Fibroblast of gingiva (primary cell): ENCODE data around the gene FAM221B.

ENCODE experiments used
- DNase-seq: peaks from one replicate; pipeline ENCODE4 v3.0.0-alpha.2; 2011; ENCODE audit warnings: low read depth

Gene FAM221B, protein sequence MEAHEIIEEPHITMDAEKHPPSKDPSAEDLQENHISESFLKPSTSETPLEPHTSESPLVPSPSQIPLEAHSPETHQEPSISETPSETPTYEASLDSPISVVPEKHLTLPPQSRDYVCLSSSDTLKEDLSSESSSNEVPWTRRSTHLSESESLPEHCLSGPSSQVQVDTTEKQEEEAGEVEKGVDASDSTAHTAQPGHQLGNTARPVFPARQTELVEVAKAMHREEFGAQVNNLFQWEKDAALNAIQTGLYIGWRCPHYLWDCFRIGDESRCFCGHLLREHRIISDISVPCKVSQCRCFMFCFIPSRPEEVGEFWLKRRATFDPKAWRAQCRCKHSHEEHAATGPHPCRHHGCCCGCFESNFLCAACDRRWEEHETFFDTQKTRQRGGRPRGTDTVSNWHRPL

GRCh38 chr9:35828716-35829083, at the start of gene FAM221B:
Gene FAM221B, minus strand, starts transcription at chr9:35828732. Its CDS starts 2,571 bp downstream, at chr9:35826161.
- DNase-seq: no peak

GRCh38 chr9:35872505-35872904, 44.0 kb upstream of the FAM221B start:
- DNase-seq: no peak

DNA sequence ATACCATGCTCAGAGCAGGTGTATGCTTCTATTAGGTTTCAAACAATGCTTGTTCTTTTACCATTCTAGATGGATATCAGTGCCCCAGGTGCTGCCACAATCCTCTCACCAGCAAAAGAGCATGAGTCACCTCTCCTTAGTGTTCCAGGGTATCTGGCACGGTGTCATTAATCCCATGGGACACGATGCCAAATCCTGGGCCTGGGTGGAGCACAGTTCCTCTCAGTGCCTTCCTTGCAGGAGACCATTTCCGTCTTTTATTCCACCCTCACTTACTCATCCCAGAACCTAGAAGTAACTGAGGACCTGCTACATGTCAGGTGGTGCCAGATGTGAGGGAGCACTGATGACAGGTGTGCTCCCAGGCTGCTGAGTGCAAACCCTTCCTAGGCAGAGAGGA, 43.0 kb upstream of the FAM221B start:
- no peak for DNase-seq

DNA sequence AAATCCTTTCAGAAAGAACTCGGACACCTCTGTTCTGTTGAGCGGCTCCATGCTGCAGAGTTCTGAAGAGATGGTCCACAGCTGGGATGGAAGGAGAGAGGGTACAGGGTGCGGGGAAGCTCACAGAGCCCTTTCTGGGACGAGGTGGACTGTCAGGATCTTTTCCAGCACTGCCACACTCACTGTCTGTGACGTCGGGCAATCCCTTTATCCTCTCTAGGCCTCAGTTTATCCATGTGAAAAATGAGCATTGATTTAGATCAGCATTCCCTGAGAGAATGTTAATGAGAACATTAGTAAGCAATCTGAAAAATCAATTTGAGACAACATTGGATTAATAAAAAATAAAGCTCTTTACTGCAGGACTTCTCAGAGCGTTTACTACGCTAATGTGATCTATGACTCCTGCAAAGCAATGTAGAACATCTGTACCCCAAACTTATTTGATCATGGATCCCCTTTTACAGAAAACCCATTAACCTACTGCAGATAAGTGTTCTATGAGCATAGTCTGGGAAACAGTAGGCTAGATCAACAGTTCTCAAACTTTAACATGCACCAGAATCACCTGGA, 41.9 kb upstream of the FAM221B start, which contains the start of gene OR13J1:
OR13J1 (minus strand) TSS at position 51 of the 573 bp plus-strand sequence; CDS start at position 51, 0 bp downstream.
- DNase-seq: no peak

- DNase-seq: no peak
Observed at GRCh38 chr9:35869621-35870216, 41.2 kb upstream of the FAM221B start.

DNA sequence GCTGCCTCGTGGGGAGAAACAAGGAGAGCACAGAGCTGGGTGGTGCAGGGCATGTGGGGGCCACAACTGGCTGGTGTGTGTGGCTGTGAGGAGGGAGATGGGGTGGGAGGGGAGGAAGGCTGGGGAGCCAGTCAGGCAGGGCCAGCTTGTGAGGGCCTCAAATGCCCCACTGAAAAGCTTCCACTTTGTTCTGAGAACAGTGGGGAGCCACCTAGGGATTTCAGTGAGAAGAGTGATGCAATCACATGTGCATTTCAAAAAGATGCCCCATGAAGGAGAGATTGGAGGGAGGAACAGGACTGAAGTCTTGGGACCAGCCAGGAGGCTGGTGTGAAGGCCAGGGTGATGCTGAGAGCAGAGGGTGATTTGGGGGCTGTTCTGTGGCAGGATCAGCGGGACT, 40.4 kb upstream of the FAM221B start:
- DNase-seq: no peak

- DNase-seq: no peak
Observed at GRCh38 chr9:35867538-35867937, 39.0 kb upstream of the FAM221B start.

- DNase-seq: no peak
Observed at GRCh38 chr9:35864695-35865255, 36.2 kb upstream of the FAM221B start.

- no peak for DNase-seq
Observed at GRCh38 chr9:35863583-35863982, 35.1 kb upstream of the FAM221B start.

DNA sequence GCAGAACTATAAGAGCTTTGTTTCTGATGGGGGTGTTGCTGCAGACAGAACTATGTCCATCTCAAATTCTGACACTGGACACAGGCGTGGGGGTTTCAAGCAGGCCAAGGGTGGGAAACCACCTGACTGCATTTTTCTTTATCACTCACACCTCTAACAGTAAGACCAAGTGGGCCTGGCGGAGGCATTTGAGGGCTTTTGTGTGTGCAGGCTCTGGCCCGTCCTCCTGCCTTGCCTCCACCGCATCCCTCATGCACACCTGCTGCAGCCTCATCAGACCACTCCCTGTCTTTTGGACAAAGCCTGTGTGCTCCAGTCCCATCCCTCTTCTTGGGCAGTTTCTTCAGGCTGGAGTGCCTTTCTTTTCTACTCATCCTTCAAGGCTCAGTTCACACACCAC, 33.8 kb upstream of the FAM221B start:
- no peak for DNase-seq

DNA sequence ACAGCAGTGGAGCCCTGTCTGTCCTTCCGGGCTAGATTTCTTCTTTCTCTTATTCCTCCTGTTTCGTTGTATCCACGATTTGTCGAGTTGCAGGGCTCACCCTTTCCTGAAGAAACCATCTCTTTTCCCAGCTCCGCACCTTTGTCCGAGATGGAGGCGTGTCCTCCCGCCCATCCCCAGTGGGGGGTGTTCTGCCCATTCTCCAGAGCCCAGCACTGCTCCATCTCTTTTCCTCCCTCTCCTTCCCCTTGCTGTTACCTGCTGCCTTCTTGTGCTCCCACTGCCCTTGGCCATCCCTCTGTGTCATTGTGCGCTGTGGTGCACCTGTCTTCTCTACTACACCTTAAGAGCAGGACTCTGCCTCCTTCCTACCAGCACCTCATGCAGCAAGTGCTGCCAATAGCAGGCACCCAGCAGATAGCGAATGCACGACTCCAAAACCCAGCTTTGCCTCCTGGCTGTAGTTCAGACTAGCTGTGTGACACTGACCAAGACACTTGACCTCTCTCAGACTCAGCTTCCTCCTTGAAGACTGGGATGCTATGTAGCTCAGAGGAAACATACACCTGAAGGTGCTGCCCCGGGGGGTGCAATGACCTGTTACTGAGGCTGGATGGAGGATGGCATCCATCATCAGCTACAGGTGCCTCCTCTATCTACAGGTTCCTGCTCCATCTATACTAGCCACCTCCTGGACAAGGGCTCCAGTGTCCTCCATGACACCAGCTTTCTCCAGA, 32.8 kb upstream of the FAM221B start:
- DNase-seq: no peak

DNA sequence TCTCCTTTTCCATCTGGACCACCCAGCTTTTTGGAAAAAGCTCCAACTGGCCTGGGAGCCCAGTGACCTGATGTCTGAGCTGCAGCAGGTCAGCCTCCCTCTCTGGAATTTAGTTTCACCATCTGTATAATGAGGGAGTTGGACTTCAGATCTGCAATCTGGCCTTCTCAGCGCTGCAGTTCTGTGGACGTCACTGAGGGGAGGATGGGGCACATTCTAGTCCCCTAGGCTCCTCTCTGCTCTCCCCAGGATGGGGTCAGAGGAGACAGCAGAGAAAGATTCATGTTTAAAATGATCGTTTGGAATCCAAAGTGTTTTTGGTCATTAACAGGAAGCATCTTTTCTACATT, 31.4 kb upstream of the FAM221B start:
- no peak for DNase-seq

DNA sequence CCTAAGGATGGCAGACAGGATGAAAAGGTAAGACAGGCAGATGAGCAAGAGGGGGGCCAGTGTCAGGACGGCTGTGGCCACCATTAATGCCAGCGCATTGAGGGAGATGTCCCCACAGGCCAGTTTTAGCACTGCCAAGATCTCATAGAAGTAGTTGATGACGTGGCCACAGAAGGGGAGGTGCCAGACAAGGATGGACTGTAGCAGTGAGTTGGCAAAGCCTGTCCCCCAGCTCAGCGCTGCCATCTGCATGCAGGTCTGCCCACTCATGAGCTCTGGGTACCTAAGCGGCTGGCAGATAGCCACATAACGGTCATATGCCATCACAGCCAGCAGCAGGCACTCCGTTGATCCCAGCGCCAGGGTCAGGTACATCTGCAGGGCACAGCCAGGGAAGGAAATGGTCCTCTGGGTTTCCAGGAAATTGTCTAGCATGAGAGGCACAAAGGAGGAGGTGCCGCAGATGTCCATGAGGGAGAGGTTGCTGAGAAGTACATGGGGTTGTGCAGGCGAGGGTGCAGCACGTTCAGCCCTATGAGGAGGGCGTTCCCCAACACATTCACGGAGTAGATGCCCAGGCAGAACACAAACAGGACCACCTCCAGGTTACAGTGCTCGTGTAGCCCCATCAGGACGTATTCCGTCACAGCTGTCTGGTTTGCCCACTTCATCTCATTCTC, 30.9 kb upstream of the FAM221B start:
- peak; percentile 18 for DNase-seq

DNA sequence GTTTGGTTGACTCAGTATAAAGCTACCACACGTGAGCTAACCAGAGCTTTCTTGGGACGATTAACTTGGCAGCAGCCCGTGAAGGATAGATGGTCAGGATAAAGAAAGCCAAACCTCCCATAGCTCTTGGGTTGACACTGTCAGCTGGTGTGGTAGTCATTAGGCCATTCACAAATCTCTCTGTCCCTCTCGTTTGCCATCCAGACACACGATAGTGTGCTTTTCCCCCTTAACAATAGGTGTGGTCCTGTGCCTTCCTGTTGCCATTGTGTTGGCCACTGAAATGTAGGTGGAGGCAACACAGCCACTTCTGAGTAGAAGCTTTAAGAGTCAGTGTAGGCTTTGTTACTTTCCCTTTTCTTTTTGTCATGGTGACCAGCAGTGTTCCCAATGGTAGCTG, 29.9 kb upstream of the FAM221B start:
- DNase-seq: no peak

GRCh38 chr9:35856882-35857281, 28.4 kb upstream of the FAM221B start:
- DNase-seq: no peak

- DNase-seq: no peak
Observed at GRCh38 chr9:35856206-35856605, 27.7 kb upstream of the FAM221B start.

- DNase-seq: no peak
Observed at GRCh38 chr9:35854091-35854762, 25.7 kb upstream of the FAM221B start.

GRCh38 chr9:35852876-35853865, 24.6 kb upstream of the FAM221B start:
- DNase-seq: no peak

GRCh38 chr9:35852267-35852815, 23.8 kb upstream of the FAM221B start:
- DNase-seq: no peak
